ENCODE data around the gene MSL2.

DNA sequence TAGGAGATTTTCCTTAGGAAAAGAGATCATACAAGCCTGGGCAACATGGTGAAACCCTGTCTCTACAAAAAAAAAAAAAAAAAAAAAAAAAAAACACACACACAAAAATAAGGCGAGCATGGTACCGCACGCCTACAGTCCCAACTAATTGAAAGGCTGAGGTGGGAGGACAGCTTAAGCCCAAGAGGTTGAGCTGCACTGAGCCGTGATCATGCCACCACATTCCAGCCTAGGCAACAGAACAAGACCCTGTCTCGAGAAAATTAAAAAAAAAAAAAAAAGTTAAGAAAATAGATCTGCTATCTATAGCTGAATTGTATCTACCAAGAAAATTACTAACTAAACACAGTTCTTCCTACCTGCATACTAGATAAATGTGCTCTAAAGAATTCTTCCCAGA, 7.1 kb downstream of the MSL2 start:
- TF ChIP-seq EZH2phosphoT487 (IDR thresholded peaks at IDR 0.05; ENCODE audit: borderline replicate concordance, low read depth) (no peak), TCF12 (IDR thresholded peaks at IDR 0.05) (no peak), CHD2 (IDR thresholded peaks at IDR 0.05; ENCODE audit: low read length, partially characterized antibody) (no peak), MAX (IDR thresholded peaks at IDR 0.05; ENCODE audit: low read depth) (no peak), POLR2AphosphoS5 (IDR thresholded peaks at IDR 0.05; ENCODE audit: low read depth, low read length) (no peak), FOSL2 (IDR thresholded peaks at IDR 0.05; ENCODE audit: borderline replicate concordance, low read depth) (no peak), SMC3 (IDR thresholded peaks at IDR 0.05; ENCODE audit: low read depth, low read length) (no peak), RFX5 (IDR thresholded peaks at IDR 0.05; ENCODE audit: low read length) (no peak)
- TF ChIP-seq, protein P1, sequence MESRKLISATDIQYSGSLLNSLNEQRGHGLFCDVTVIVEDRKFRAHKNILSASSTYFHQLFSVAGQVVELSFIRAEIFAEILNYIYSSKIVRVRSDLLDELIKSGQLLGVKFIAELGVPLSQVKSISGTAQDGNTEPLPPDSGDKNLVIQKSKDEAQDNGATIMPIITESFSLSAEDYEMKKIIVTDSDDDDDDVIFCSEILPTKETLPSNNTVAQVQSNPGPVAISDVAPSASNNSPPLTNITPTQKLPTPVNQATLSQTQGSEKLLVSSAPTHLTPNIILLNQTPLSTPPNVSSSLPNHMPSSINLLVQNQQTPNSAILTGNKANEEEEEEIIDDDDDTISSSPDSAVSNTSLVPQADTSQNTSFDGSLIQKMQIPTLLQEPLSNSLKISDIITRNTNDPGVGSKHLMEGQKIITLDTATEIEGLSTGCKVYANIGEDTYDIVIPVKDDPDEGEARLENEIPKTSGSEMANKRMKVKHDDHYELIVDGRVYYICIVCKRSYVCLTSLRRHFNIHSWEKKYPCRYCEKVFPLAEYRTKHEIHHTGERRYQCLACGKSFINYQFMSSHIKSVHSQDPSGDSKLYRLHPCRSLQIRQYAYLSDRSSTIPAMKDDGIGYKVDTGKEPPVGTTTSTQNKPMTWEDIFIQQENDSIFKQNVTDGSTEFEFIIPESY (IDR thresholded peaks at IDR 0.05; ENCODE audit: borderline replicate concordance, low read depth): no peak
- TF ChIP-seq, protein P2, sequence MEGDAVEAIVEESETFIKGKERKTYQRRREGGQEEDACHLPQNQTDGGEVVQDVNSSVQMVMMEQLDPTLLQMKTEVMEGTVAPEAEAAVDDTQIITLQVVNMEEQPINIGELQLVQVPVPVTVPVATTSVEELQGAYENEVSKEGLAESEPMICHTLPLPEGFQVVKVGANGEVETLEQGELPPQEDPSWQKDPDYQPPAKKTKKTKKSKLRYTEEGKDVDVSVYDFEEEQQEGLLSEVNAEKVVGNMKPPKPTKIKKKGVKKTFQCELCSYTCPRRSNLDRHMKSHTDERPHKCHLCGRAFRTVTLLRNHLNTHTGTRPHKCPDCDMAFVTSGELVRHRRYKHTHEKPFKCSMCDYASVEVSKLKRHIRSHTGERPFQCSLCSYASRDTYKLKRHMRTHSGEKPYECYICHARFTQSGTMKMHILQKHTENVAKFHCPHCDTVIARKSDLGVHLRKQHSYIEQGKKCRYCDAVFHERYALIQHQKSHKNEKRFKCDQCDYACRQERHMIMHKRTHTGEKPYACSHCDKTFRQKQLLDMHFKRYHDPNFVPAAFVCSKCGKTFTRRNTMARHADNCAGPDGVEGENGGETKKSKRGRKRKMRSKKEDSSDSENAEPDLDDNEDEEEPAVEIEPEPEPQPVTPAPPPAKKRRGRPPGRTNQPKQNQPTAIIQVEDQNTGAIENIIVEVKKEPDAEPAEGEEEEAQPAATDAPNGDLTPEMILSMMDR (IDR thresholded peaks at IDR 0.05): no peak
